Breast epithelium (tissue), 4 donors: ENCODE data around the gene ENOX1. TPM values are rescaled to one million over a fixed set of nuclear protein-coding genes. Genes with fewer than 3 reads are reported as not detected.

Experiments used
- DNase-seq, 2 donors: peaks; one replicate each; pipeline ENCODE4 v3.0.0-alpha.2; 2019; ENCODE audit warnings: low spot score in 2 of 2
- H3K27ac ChIP-seq, 2 donors: fragments of 200-600 bp; sonication (generic) in 1 of 2; one replicate each; pipeline ENCODE4 v1.5.1; 2016 to 2019; ENCODE audit warnings: mild to moderate bottlenecking in 1 of 2
- H3K27me3 ChIP-seq, 2 donors: fragments of 200-600 bp; sonication (generic) in 1 of 2; one replicate each; pipeline versions ENCODE4 v1.5.1 to v1.6.0; 2017 to 2019; ENCODE audit warnings: control low read depth in 1 of 2, mild to moderate bottlenecking in 1 of 2
- H3K36me3 ChIP-seq: fragments of 200-600 bp; one replicate; pipeline ENCODE4 v1.5.1; 2019
- H3K4me1 ChIP-seq, 2 donors: fragments of 200-600 bp; sonication (generic); one replicate each; pipeline ENCODE4 v1.5.1; 2016 to 2019; ENCODE audit warnings: control low read depth in 1 of 2
- H3K4me3 ChIP-seq, 3 donors: fragments of 200-600 bp; sonication (generic); 1 replicate in 2 of 3; 2 replicates in 1 of 3; pipeline ENCODE4 v1.5.1; 2016 to 2019; ENCODE audit warnings: mild to moderate bottlenecking in 3 of 3, moderate library complexity in 2 of 3
- H3K9me3 ChIP-seq, 2 donors: fragments of 200-600 bp; sonication (generic) in 1 of 2; one replicate each; pipeline ENCODE4 v1.5.1; 2016 to 2019; ENCODE audit warnings: control low read depth in 1 of 2
- CTCF ChIP-seq, 3 donors: fragments of 450-650 bp; IDR thresholded peaks; one replicate each; pipeline ENCODE4 v1.5.1; 2016 to 2017; ENCODE audit warnings: antibody characterized with exemption in 3 of 3, mild to moderate bottlenecking in 3 of 3, moderate library complexity in 3 of 3
- POLR2A ChIP-seq: fragments of 450-650 bp; IDR thresholded peaks from one replicate; pipeline ENCODE4 v1.6.1; 2016; ENCODE audit warnings: antibody characterized with exemption, mild to moderate bottlenecking, moderate library complexity
- POLR2AphosphoS5 ChIP-seq, 3 donors: sonication (generic); formaldehyde crosslinking; IDR thresholded peaks; one replicate each; pipeline ENCODE4 v1.6.1; 2017; ENCODE audit warnings: antibody characterized with exemption in 3 of 3
- intact Hi-C: fragments of 100-400 bp; cut with DNase I; formaldehyde crosslinking; loops from one replicate; pipeline ENCODE4 v1.15.1; 2023; ENCODE audit warnings: low total_unique reads
- total RNA-seq, 3 donors: library from RNA; depleted of rRNA; stranded (reverse); fragments of >200 nt; gene quantifications; one replicate each; pipeline ENCODE4 v1.1.0, GENCODE V29; 2016

ENOX1 gene
- total RNA-seq, 3 donors from 2014 or later = 1.9 to 2.3 (median 2.0) TPM

DNA sequence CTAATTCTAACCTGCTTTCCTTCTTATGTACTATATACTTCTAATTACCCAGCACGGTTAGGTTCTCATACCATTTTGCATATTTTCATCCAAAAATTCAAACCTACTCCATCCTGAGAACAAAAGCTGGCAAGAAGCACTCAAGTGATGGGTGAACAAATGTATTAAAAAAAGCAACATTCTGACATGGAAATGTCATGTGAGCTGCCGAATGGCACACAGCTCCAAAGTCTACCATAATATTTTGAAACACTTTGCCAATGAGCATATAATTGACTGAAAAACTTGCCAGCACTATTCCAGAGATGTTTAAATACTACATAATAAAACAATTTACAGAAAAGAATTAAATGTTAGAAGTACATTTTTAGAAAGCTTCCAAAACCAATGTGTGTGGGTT lies 274.6 kb downstream of the ENOX1 start:
- intact Hi-C loops = no loop called here
- Histone ChIP-seq H3K4me1 (no peaks in the 10 kb centered on the region), H3K27ac (no peak overlapping the region)

GRCh38 chr13:43510956-43511901 lies 275.5 kb downstream of the ENOX1 start:
- Histone ChIP-seq H3K4me1 (no peaks in the 10 kb centered on the region), H3K27ac (no peak overlapping the region), H3K4me3 (no peak overlapping the region), H3K9me3 (no peaks in the 10 kb centered on the region), H3K36me3 (no peaks in the 10 kb centered on the region), H3K27me3 (no peaks in the 10 kb centered on the region)
- DNase-seq = no peak
- intact Hi-C loops = no loop called here
- TF ChIP-seq CTCF (IDR thresholded peaks at IDR 0.05) = no peak
- no peak for TF ChIP-seq POLR2A
- no peak for TF ChIP-seq POLR2AphosphoS5 (IDR thresholded peaks at IDR 0.05)

More for the DNA sequence above, 274.6 kb downstream of the ENOX1 start:
- H3K4me3 ChIP-seq = no peak overlapping the region
- H3K36me3 ChIP-seq = no peaks in the 10 kb centered on the region
- no peaks in the 10 kb centered on the region for H3K9me3 ChIP-seq
- TF ChIP-seq POLR2A = no peak
- no peak for TF ChIP-seq POLR2AphosphoS5 (IDR thresholded peaks at IDR 0.05)
- no peak for TF ChIP-seq CTCF (IDR thresholded peaks at IDR 0.05)
- no peak for DNase-seq
- H3K27me3 ChIP-seq = no peaks in the 10 kb centered on the region

DNA sequence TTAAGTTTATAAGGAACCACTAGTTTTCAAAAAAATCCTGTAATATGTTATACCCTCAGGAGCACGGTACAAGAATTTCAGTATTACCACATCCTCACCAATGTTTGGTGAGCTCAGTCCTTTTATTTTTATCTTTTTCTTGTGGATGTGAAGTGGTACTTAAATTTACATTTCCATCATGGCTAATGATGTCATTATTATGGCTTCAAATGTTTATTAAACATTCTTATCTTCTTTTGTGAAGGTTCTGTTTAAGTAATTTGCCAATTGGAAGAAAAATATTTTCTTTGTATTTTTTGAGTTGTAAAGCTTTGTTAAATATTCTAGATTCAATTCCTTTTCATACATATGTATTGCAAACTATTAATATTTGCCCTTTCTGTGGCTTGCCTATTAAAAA lies 291.0 kb downstream of the ENOX1 start:
- no peak overlapping the region for H3K4me3 ChIP-seq
- intact Hi-C loops = no loop called here
- H3K9me3 ChIP-seq = no peaks in the 10 kb centered on the region
- no peaks in the 10 kb centered on the region for H3K36me3 ChIP-seq
- DNase-seq = no peak
- no peaks in the 10 kb centered on the region for H3K4me1 ChIP-seq
- TF ChIP-seq POLR2A (no peak), CTCF (IDR thresholded peaks at IDR 0.05) (no peak), POLR2AphosphoS5 (IDR thresholded peaks at IDR 0.05) (no peak)
- H3K27me3 ChIP-seq = no peaks in the 10 kb centered on the region
- H3K27ac ChIP-seq = no peak overlapping the region

DNA sequence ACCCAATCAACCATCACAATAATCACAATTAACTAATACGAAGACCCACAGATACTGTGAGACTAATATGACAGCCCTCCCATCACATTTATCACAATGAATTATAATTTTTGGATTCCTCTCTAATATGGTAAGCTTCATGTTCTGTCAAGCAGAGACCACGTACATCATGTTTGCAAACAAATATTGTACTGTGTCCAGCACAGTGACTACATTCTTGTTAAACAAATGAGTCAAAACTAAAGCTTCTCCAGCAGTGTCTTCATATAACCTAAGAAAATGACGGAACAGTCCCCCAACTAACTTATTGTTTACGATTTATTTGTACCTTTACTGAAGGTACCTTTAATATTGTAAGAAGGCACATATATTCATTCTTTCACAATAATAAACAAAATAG lies 292.6 kb downstream of the ENOX1 start:
- Histone ChIP-seq H3K27ac (no peak overlapping the region), H3K36me3 (no peaks in the 10 kb centered on the region), H3K4me1 (no peaks in the 10 kb centered on the region), H3K27me3 (no peaks in the 10 kb centered on the region), H3K9me3 (no peaks in the 10 kb centered on the region), H3K4me3 (no peak overlapping the region)
- TF ChIP-seq POLR2A (no peak), POLR2AphosphoS5 (IDR thresholded peaks at IDR 0.05) (no peak), CTCF (IDR thresholded peaks at IDR 0.05) (no peak)
- intact Hi-C loops = no loop called here
- DNase-seq = no peak

GRCh38 chr13:43493496-43494000 lies 293.2 kb downstream of the ENOX1 start:
- Histone ChIP-seq H3K4me1 (no peaks in the 10 kb centered on the region), H3K36me3 (no peaks in the 10 kb centered on the region), H3K27ac (no peak overlapping the region), H3K27me3 (no peaks in the 10 kb centered on the region), H3K9me3 (no peaks in the 10 kb centered on the region), H3K4me3 (no peak overlapping the region)
- intact Hi-C loops = no loop called here
- no peak for DNase-seq
- no peak for TF ChIP-seq POLR2A
- no peak for TF ChIP-seq CTCF (IDR thresholded peaks at IDR 0.05)
- no peak for TF ChIP-seq POLR2AphosphoS5 (IDR thresholded peaks at IDR 0.05)
